HG03520 (cell line): ENCODE data around the gene ATP5ME.
A peak's percentile ranks its signal among the peaks of the same experiment; 100 is the strongest.
"Not testable (repeated sequence)": the region's sequence is repeated elsewhere in the genome, so short reads cannot be mapped to it uniquely, and the experiment has no call there.

Experiments used
- ATAC-seq: cut with Tn5 transposase; IDR thresholded peaks from one replicate; pipeline ENCODE4 v1.9.1; 2021; ENCODE audit warnings: mild to moderate bottlenecking, moderate library complexity; ENCODE audit not compliant: unreplicated experiment

The ATP5ME gene

GRCh38 chr4:705278-706082 is 31.4 kb upstream of the ATP5ME start, which contains the start of gene PCGF3:
Gene PCGF3 (plus strand): TSS chr4:705832. CDS start chr4:733681, 27,849 bp downstream.
- ATAC-seq = peak; percentile 83

- ATAC-seq = no peak
Observed at GRCh38 chr4:704971-705277, 30.8 kb upstream of the ATP5ME start.

GRCh38 chr4:704198-704891 is 30.3 kb upstream of the ATP5ME start:
- no peak for ATAC-seq

- ATAC-seq = no peak
Observed at GRCh38 chr4:703336-704197, 29.5 kb upstream of the ATP5ME start.

- no peak for ATAC-seq
Observed at GRCh38 chr4:702618-703048, 28.6 kb upstream of the ATP5ME start.

GRCh38 chr4:700587-701264 is 26.6 kb upstream of the ATP5ME start:
- no peak for ATAC-seq

- no peak for ATAC-seq
Observed at GRCh38 chr4:699816-700580, 25.9 kb upstream of the ATP5ME start.

GRCh38 chr4:694341-694940 is 20.4 kb upstream of the ATP5ME start:
- not testable (repeated sequence) for ATAC-seq

- ATAC-seq = no peak
Observed at GRCh38 chr4:692771-693554, 18.9 kb upstream of the ATP5ME start.

- no peak for ATAC-seq
Observed at GRCh38 chr4:689723-690122, 15.6 kb upstream of the ATP5ME start.

GRCh38 chr4:688854-689681 is 15.0 kb upstream of the ATP5ME start, which contains the start of gene SLC49A3:
Gene SLC49A3 (minus strand): TSS chr4:689151. CDS start chr4:689127, 24 bp downstream.
- no peak for ATAC-seq

GRCh38 chr4:687971-688853 is 14.1 kb upstream of the ATP5ME start:
- ATAC-seq = no peak

- no peak for ATAC-seq
Observed at GRCh38 chr4:687048-687970, 13.2 kb upstream of the ATP5ME start.

- ATAC-seq = no peak
Observed at GRCh38 chr4:686413-687040, 12.5 kb upstream of the ATP5ME start.

GRCh38 chr4:685679-686412 is 11.8 kb upstream of the ATP5ME start:
- no peak for ATAC-seq
